ENCODE results near the gene MTCP1.

MTCP1 gene

GRCh38 chrX:155052738-155053498, 18.0 kb downstream of the MTCP1 start:
- DNase-seq = no peak

GRCh38 chrX:155048977-155049619, 21.8 kb downstream of the MTCP1 start:
- peak; percentile 65 for DNase-seq

DNA sequence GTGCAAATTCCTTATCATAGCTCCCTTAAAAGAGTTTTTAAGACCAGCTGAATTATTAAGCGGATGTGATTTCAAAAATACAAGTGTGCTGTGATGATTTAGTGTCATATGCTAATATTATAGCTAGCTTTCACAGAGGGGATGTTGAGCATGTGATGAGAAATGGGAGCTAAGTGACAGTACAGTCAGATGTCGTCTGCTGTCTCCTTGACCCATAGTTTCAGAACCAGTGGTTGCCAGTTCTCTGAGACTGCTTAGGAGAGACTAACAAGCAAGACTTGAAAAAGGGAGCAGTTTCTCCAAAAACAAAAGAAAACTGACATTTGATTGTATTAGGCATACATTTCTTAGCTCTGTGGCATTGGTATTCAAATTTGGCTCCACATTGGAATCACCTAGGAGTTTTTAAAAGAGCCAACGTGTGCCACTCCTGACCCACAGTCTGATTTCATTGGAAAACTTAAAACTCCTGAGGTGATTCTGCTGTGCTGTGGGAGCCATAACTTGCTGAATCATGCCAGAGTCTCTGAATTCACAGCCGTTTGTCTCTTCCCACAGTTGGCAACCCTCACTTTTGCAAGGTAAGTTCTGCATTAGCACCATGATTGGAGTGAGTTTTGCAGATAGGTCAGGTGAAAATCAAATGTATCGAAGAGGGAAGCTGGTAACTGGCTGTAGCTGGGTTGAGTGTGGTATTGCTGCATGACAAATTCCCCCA, 24.0 kb downstream of the MTCP1 start:
- no peak for DNase-seq

GRCh38 chrX:155046129-155046810, 24.7 kb downstream of the MTCP1 start:
- no peak for DNase-seq

DNA sequence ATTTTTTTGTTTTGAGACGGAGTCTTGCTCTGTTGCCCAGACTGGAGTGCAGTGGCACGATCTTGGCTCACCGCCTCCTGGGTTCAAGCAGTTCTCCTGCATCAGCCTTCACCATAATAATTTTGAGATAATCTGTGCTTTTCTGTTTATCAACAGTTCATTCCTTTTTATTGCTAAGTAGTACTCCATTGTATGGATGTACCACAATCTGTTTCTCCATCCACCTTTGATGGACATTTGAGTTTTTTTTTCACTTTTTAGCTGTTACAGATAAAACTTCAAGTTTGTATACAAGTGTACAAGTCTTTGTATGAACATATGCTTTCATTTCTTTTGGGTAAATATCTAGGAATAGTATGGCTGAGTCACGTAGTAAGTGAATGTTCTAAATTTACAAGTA, 35.2 kb downstream of the MTCP1 start:
- DNase-seq = no peak

GRCh38 chrX:155031657-155032056, 39.3 kb downstream of the MTCP1 start:
- peak; percentile 15 for DNase-seq

GRCh38 chrX:155028877-155029291, 42.1 kb downstream of the MTCP1 start:
- DNase-seq = peak; percentile 3

GRCh38 chrX:155028129-155028528, 42.8 kb downstream of the MTCP1 start:
- peak; percentile 51 for DNase-seq

DNA sequence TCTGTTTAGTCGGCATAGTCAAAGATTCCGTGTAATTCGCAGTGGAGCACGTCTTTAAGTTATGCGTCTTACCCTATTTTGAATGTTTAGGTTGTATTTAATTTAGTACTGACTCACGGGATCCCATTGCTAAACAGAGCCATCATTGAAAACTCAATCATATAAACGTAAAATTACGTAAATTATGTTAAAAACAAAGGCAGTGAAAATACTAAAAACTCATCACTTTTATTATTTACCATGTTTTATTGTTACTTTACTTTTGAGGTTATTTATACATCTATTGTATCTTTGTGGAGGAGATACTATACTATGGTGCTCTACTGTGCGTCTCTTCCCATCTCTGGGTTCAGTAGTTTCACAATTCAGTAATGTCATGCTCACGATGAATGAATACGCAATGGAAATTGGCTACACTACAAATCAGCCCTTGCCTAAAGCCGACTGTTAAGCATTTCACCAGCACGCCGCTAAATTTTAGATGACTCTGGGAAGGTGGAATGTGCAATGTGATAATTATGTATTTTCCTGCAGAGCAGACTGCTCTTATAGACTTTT, 43.3 kb downstream of the MTCP1 start:
- peak; percentile 71 for DNase-seq

DNA sequence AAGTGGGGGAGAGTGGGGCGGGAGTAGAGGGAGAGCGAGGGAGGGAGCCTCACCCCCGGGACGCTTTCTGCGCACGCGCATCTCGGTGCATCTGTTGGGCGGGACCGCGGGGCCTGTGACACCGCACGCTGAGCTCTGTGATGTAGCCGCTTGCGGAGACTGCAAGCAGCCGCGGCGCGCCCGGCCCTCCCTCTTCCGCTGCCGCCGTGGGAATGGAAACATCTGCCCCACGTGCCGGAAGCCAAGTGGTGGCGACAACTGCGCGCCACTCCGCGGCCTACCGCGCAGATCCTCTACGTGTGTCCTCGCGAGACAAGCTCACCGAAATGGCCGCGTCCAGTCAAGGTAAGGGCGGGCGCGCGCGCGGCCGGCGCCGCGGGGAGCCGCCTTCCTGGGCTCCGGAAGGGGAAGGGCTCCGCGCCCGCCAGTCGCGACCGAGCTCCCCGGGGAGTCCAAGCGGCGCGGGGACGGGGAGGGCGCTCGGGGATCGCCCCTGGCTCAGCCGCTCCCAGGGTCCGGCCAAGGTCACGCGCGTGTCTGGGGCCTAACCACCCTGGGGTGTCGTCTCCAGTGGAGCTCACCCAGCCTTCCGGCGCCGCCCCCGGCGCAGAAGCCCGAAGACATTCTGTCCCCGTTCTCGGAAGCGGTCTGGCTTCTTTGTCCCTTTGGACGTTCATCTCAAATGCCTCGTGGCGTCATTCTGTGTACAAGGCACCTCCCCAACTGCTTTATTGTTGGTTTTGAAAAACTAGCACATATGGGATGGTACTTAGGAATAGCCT, 44.0 kb downstream of the MTCP1 start, which contains the start of gene FUNDC2:
Gene FUNDC2, plus strand, starts transcription at position 118 of the 782 bp plus-strand sequence. Its CDS starts 95 bp downstream, at position 213.
- peak; percentile 96 for DNase-seq

DNA sequence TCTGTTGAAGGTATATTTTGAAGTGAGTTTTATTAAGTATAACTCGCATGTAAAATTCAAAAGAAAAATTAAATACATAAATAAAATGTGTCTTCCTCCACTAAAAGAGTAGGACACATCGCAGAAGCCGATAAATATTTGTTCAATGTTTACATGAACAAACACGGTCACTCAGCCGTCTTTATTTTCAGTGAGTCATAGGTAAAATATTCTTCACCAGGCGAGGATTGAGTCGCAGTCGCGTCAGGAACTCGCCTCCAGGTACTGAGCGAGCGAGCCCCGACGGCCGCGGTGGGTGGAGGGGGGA, 44.6 kb downstream of the MTCP1 start:
- DNase-seq = no peak

DNA sequence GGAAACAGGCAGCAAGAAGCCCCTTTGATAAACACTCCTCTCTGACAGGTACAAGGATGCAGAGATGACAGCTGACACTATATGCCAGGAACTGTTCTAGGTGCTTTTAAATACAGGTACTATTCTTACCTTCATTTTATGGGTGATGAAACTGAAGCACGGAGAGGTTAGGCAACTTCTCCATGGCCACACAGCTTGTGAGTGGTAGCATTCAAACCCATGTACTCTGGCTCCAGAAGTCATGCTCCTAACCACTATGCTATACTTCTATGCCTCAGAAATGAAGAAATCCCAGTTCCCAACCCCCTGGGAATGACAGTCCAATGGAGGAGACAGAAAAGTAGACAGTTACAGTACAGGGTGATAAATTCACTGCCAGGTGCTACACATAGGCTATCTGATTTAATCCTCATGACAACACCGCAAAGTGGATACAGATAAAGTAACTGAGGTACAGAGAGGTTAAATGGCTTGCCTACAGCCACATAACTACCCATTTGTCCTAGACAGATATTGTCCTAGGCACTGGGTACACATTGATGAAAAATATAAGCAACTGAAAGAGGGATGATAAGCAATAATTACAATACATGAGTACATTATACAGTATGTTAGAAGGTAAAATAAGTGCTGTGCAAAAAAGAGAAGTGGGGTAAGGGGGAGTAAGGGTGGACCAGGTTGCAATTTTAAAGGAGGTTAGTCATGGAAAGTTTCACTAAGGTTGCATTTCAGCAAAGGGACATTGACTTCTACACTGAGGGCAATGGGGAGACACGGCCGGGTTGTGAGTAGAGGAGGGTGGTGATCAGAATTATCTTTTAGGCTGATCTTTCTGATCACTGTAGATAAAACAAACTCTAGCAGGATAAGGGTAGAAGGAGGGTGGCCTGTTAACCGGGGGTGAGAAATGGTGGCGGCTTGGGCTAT, 46.8 kb downstream of the MTCP1 start:
- DNase-seq = peak; percentile 36

- peak; percentile 58 for DNase-seq
These were observed 48.4 kb downstream of the MTCP1 start, which contains the start of gene F8 for GRCh38 chrX:155022585-155022984. Gene F8, minus strand, starts transcription at chrX:155022723. Its CDS starts 171 bp downstream, at chrX:155022552.

GRCh38 chrX:155020591-155020990, 50.3 kb downstream of the MTCP1 start:
- no peak for DNase-seq

Measured in OCI-M1 (cell line).